GM21526 (cell line): ENCODE data around the gene KLHL28.

ENCODE experiments used
- ATAC-seq: cut with Tn5 transposase; IDR thresholded peaks from one replicate; pipeline ENCODE4 v1.9.1; 2021; ENCODE audit warnings: moderate library complexity; ENCODE audit not compliant: unreplicated experiment, low FRiP score

KLHL28 gene

DNA sequence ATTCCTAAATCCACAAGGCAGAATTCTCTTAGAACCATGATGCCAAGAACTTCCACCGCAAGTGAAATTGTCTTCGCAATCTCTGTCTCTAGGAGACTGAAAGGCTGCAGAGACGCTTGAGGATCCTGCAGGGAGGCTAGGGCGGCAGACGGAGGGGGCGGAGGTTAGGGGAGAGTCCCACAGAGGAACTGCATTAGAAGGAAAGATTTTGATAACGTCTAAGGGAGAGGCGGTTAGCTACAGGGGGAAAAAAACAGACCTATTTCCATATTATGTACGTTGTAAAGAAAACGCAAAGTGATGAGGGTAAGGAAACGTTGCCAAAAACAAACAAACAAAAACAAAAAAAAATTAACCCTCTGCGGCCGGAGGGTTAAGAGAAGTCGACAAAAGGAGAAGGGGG is 595 bp downstream of the KLHL28 start:
- ATAC-seq = peak; percentile 25

DNA sequence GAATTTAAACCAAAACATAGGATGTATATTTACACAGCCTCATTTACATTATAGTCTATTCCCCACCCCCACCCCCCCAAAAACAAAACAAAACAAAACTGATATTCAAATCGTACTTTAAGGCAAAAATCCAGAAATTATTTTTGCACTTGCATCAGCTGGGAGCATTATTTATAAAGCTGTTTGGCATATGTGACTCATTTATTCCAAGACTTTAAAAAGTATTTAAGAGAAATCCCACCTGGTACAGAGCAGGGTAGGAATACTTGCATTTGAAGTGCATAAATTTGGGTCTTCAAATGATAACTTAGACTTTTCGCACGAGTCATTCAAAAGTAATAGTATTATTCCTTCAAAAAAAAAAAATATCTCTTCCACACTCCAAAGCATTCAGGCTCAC is 1.1 kb downstream of the KLHL28 start:
- no peak for ATAC-seq

DNA sequence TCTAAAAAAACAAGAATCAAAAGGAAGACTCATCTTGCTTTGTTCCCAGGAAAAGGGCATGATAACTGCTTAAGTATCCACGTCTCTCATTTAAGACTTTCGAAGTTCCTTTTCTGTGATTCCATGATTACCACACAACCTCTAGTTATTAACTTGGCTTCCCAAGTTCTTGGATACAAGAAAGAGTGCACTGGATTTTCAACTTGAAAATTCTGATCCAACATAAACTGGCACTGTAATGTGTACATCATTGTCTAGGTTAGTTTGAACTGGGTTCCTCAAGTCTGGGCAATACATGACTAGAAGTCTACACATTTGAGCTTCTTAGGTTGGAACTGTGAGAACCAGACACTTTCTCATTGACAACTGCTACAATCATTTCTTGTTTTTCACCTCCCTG is 1.6 kb downstream of the KLHL28 start:
- ATAC-seq = no peak

DNA sequence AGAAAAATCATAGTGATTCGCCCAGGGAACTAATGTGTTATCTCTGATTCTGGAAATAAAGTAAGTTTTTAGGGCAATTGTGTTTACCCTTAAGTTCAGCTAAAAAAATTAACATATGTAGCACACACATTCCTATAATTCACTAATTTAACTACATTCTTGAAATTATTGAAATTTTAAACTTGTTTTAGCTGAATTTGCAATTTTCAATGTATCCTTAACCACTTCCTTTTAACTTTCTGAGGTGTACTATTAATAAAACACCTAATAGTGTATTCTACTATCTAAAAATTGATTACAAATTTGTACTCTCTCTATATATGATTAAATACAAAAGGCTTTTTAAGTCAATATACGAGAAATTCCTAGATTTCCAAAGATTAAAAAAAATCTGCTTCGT is 2.2 kb downstream of the KLHL28 start:
- ATAC-seq = no peak

DNA sequence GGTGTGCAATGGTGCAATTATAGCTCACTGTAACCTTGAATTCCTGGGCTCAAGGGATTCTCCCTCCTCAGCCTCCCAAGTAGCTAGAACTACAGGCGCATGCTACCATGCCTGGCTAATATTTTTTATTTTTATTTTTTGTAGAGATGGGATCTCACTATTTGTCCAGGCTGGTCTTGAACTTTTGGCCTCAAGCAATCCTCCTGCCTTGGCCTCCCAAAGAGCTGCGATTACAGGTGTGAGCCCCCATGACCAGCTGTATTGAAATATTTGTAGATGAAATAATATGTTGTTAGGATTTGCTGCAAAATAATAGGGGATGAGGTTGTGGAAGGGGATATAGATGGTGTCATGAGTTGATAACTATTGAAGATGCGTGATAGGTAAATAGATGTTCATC is 4.9 kb downstream of the KLHL28 start:
- no peak for ATAC-seq

DNA sequence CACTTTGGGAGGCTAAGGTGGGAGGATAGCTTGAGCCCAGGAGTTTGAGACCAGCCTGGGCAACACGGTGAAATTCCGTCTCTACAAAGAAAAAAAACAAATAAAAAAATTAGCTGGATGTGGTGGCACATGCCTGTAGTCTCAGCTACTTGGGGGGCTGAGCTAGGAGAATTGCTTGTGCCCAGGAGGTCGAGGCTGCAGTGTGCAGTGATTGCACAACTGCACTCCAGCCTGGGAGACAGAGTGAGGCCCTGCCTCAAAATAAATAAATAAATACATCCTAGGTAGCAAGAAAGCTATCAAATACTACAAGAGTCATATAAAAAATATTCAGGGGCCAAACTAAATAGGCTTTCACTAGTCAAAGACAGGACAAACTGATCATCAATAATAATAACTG is 6.2 kb downstream of the KLHL28 start:
- no peak for ATAC-seq

DNA sequence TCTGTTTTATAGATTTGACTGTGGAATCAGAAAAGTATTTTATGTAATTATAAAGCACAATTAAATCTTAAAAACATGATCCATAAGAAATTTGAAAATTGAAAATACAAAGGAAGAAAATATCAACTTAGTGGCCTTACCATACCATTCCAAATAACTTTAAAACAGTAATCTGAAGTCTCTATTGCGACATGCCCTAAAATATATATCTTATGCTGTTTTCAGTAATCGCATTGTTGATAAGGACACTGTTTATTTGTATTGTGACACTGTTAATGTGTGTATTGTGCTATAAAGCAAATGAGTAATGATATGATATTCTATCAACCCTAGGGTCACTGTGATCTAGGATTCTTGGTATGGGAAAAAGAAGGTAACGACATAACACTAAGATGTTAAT is 7.0 kb downstream of the KLHL28 start:
- ATAC-seq = no peak

DNA sequence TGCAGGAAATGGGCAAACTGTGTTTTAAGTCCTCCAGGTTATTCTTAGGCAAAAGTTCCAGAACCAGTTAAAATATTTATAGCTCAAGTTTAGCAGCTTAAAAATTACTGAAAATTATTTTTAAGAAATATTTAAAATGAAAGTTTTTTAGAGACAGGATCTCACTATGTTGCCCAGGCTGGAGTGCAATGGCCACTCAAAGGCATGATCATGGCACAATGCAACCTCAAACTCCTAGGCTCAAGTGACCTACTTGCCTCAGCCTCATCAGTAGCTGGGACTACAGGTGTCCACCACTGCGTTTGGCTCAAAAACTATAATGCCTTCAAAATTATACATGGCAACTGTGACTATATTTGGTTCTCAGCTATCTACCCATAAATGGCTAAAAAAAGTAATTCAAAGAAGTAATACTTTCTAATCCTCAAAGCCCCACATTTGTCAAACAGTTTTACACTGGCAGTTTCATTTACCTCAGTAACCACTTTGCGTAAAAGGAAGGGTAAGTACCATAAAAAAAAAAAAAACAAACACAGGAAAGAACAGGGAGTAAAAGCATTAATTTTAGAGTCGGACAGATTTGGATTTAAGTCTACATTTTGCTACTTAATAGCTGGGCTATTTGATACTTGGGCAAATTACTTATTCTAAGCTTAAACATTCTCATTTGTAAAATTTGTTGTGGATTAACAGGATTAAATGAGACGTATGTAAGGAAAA is 9.2 kb downstream of the KLHL28 start:
- ATAC-seq = no peak

DNA sequence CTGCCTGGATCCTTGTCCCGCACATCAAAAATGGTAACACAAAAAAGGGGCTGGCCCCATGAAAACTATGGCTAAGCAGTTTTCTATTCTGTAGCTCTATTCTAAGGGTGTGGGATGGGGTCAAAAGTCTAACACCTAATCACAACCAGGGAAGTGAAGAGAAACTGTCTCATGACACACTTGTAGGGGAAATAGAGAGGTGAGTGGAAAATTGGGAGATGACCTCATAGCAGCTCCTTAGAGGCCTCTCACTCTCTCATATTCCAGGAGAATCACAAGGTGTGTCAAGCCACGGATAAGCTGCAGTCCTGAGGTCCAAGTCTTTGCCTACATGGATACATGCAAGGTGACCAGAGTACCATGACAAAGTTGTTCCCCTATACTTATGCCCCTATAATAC is 10.7 kb downstream of the KLHL28 start:
- no peak for ATAC-seq

DNA sequence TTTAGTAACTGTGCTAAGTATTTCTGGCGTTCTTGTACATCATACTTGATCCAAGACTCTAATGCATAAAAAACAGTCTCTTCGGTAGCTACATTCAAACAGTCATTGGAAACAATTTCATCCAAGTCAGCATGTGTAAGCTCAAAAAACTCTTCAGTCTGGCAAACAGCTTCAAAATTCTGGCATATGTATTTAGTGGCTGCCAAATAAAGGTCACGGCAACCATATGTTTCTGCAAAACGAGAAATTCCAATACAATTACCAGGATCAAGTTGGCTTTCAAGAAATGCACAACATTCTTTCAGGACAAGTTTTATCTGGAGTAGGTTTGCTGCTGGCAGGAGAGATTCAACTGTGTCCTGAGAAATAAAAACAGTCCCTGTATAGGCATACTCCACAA is 16.5 kb downstream of the KLHL28 start:
- ATAC-seq = no peak

DNA sequence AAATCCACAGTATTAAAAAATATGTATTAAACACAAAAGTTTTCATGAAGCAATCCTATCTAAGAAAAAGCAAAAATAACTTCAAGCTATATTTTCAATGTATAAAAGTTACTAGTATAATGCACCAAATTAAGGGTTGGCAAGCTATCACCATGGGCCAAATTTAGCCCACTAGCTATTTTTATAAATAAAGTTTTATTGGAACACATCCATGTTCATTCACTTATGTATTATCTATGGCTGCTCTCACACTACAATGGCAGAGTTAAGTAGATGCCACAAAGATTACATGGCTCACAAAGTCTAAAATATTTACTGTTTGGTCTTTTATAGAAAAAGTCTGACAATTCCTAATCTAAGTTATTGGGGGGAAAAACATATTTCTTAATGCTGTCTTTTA is 17.6 kb downstream of the KLHL28 start:
- no peak for ATAC-seq

DNA sequence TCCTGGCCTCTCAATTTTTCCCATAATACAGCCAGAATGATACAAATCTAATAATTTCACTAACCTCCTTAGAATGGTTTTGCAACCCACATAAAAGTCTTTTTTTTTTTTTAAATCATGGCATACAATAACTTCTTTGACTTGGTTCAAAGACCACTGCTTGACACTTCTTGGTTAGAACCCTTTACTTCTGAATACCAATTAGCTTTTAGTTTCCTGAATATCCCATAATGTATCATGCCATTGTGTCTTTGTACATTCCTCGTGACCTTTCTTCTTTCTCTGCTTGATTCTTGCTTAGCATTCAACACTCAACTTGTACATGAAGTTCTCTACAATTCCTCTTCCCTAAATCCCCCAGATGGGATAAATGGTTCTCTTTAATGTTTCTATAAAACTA is 19.3 kb downstream of the KLHL28 start:
- no peak for ATAC-seq

DNA sequence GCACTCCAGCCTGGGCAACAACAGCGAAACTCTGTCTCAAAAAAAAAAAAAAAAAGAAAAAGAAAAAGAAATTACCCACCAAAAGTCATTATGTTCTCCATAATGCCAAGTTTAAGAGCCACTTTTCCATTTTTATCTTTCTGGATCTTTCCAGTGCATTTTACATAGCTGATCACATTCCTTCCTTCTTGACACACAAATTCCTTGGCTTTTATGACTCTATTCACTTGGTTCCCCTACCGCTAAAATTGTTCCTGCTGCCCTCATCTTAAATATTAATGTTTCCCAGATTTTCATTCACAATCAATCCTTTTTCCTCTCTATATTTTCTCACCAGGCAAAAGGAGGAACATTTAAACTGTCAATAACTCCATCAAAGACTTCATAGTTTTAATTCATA is 20.2 kb downstream of the KLHL28 start:
- no peak for ATAC-seq

DNA sequence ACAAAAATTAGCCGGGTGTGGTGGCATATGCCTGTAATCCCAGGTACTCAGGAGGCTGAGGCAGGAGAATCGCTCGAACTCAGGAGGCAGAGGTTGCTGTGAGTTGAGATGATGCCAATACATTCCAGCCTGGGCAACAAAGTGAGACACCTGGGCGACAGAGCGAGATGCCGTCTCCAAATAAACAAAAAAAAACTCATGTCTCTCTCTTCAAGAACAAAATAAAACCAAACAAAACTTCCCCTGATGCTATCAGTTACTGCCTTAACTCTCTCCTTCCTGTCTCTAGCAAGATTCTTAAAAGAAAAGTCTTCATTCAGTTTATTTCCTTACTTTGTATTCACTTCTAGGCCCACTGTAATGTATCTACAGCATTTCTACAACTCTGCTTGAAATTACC is 20.8 kb downstream of the KLHL28 start:
- ATAC-seq = no peak

DNA sequence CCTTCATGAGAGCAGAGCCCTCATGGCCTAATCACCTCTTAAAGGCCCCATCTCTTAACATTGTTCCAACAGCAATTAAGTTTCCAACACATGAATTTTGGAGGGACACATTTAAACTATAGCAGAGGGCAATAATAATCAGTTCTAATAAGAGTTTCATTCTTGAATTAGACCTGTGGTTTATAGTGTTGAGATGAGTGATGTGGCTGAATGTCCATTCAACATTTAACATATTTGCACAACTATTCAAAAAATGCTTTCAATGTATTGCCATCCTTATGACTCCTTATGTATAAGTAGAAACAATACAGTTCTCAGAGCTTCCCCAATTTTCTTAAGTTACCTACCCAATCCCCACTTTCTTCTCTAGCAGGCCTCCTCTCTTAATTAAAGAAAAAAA is 21.5 kb downstream of the KLHL28 start:
- no peak for ATAC-seq

DNA sequence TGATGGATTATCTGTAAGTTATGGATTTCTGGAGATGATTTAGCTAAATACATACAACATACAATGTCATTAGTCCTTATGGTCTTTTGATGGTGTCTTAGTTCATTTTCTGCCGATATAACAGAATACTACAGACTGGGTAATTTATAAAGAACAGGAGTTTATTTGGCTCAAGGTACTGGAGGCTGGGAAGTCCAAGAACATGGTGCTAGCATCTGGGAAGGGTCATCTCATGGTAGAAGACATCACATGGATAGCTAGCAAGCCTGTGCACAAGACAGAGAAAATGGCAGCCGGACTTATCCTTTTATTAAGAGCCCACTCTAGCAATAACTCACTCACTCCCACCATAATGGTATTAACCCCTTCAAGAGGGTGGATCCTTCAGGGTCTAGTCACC is 24.2 kb downstream of the KLHL28 start:
- no peak for ATAC-seq

DNA sequence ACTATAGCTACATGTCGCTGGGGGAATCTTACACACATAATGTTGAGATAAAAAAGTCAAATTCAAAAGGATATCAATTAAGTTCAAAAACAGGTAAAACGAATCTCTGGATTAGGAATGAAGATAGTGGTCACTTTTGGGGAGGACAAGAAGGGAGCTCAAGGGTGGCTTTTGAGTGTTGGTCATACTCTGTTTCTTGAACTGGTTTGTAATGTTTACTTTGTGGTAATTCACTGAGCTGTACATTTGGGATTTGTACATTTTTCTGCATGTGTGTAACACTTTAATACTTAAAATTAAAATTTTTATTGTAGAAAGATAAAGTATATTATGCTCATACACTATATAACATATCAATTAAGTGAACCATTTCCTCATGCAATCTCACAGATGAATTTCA is 26.6 kb downstream of the KLHL28 start:
- no peak for ATAC-seq

DNA sequence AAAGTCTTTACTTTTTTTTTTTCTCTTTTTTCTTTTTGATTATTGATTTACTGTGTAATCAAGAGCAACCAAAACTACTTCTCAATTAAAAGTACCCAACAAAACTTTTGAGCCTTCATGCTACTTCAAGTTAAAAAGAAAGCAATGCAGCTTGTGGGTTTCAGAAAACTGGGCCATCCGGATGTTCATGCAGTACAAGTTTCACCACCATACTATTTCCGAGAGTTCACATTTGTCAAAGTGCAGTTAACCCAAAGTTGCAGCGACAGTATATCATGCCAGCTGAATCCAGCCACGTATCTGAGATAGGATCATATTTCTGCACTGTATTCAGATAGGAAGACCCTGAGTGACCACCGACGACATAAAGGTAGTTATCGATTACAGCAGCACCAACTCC is 33.0 kb downstream of the KLHL28 start:
- ATAC-seq = no peak

DNA sequence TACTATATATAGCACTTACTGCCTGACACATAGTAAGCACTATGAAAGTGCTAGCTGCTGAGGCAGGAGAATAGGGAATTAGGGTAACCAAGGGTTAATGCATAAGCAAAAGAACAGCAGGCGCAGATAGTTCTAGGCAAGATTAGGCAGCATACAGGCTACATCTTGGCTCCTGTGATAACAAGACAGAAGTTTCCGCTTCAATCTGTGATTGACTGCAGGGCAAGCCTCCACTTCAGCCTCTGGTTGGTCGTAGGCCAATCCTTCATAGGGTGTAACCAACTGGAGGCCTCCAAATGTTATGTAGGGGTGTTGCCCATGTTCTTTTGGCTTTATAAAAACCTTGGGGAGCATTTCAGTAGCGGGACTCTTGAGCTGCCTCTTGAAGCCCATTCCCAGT is 46.9 kb downstream of the KLHL28 start:
- no peak for ATAC-seq

DNA sequence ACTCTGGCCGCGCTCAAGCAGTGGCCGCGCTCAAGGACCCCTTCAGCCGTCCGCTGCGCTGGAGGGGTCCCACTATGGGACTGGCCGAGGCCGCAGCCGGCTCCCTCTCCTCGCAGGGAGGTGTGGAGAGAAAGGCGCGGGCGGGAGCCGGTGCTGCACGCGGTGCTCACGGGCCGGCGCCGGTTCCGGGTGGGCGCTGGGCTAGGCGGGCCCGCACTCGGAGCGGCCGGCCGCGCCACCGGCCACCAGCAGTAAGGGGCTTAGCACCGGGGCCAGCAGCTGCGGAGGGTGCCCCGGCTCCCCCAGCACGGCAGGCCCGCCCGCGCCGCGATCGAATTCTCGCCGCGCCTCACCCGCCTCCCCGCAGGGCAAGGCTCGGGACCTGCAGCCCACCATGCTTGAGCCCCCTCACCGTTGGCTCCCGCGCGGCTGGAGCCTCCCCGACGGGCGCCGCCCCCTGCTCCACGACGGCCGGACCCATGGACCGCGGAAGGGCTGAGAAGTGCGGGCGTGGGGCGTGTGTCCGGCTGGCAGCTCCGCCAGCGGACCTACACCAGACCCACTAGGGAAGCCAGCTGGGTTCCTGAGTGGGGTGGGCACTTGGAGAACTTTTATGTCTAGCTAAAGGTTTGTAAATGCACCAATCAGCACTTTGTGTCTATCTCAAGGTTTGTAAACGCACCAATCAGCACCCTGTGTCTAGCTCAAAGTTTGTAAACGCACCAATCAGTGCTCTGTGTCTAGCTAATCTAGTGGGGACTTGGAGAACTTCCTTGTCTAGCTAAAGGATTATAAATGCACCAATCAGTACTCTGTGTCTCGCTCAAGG is 49.5 kb downstream of the KLHL28 start:
- ATAC-seq = no peak

DNA sequence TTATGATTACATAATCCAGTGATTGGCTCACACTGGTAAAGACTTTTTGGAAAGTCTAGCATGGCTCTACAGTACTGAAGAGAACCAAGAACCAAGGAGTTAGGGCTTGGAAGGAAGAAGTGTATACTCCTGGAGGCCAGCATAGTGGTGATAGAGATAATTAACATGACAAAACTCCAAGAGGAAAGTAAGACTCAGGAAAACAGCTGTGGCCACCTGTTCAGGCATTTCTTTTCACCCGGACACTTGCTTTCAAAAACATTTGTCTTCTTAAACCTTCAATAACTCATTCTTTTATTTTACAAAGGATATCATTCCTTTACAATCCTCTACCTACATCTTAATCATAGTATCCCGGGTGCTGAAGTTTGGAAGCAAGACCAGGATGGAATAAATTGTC is 50.9 kb downstream of the KLHL28 start:
- ATAC-seq = no peak

DNA sequence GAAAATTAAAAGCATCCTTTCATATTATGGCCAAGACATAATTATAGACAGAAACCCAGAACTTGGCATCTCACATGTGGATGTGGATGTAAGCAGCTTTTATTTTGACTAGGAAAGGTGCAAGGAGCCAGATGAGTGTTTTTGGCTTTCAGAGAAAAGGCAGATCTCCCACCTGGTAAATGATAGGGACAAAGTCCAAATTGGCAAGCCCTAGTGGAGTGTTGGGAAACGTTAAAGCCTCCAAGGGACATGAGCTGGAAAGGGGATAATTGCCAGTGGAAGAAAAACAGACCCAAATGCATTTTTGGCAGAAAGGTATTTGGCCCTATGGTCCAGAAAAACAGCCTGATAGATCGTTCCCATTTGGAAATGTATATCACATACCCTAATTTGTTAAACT is 60.1 kb downstream of the KLHL28 start:
- ATAC-seq = no peak
